Superior temporal gyrus (tissue), 1 donor: ENCODE measurements around the gene BGN.

Experiments used
- DNase-seq: peaks from one replicate; pipeline ENCODE4 v3.0.0-alpha.2; 2016; ENCODE audit errors: extremely low spot score

Gene BGN

DNA sequence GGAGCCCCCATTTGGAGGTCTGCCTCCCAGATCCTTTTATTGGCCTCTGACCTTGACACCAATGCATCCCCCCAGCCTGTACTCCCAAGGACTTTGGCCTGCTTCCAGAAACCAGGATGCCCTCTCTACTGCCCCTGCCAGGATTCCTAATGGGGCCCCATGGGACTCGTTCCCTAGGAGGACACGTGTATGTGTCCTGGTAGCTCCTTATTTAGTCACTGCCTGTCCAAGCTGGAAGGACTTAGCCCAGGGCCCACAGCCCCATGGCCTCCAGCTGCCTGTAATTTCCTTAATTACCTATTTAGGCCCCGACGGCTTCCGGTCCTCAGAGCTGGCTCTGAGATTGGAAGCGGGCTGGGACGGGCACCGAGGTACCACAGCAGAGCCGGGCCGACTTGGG is 32.0 kb downstream of the BGN start:
- DNase-seq = no peak

DNA sequence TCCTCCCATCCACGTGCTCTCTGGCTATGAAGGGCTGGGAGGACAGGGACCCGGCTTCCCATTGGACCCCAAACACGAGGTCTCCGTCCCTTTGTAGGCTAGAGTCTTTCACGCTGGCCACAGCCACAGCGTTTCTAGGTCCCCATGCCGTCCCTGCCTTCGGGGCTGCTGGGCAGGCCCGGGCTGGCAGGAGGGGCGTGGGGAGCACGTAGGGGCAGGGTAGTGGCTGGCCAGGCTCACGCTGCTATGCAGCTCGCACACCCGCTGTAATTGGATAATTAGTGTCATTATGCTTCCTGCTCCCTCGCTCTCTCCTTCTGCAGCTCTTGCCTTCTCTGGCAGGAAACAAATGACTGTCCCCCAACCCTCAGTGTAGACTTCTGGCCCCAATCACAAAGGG is 32.4 kb downstream of the BGN start:
- DNase-seq = no peak

DNA sequence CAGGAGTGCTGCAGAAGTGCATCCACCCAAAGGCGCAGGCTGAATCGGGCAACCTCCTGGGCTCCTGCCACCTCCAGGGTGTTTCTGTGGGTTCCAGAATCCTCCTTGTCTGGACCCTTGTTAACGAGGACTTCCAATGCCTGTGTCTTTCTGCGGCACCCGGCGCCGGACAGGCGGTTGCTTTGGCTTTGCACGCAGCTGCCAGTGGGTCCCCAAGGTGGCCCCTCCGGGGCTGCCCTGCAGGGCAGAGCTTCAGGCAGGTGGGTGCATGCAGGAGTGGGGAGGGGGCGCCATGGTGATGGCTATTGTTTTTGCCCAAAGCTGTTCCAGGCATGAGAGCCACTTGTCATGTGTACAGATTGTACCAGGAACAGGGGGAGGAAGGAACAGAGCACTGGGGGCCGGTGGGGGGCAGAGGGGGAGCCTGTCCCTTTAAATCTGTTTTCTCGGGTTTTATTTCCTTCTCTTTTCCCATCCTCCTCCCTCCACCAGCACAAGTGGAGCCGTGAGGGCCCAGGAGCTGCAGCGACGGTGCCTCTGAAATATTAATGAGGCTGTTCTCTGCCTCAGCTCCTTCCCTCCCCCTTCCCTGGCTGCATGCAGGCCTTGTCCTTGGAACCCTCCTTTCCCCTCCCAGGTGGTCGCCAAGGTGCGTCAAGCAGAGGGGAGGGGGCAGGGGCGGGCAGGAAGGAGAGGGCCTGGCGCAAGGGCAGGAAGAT is 35.8 kb downstream of the BGN start:
- no peak for DNase-seq

DNA sequence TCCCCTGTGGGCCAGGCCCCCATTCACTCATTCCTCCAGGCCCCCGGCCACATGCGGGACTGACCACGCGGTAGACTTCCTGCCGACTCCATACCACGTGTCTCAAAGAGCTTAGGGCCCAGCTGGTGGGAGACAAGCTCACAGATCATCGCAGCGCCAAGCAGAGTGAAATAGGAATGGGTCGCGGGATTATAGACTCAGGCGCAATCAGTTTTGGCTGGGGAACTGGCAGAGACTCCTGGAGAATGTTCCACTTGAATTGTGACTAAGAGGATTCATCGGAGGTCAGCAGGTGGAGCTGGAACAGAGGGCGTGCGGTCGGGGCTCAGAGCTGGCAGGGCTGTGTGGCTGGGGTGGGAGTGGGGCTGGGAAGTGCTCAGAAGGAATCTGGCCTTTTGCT is 38.3 kb downstream of the BGN start:
- DNase-seq = no peak

- no peak for DNase-seq
These were observed 42.3 kb downstream of the BGN start for GRCh38 chrX:153537080-153537479.

GRCh38 chrX:153537526-153538295 is 42.9 kb downstream of the BGN start:
- DNase-seq = no peak

DNA sequence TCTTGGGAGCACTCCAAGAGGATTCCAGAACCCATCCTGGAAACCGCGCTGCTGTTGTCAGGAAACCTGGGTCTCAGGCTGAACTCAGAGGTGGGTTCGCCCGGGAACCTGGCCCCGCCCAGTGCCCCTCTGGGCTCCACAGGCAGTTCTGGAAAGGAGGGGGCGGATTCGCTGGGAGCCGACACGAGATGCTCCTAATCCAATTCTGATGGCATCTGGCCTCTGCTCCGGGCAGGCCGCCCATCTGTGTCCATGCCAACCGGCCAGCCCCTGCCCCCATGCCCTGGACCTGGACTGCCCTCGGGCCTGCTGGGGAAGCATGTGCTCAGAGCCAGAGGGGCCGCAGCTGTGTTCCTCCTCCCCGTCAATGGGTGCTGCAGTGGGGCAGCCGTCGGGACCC is 43.6 kb downstream of the BGN start:
- DNase-seq = no peak

- DNase-seq = peak; percentile 78
These were observed 44.6 kb downstream of the BGN start for GRCh38 chrX:153539171-153539978.

DNA sequence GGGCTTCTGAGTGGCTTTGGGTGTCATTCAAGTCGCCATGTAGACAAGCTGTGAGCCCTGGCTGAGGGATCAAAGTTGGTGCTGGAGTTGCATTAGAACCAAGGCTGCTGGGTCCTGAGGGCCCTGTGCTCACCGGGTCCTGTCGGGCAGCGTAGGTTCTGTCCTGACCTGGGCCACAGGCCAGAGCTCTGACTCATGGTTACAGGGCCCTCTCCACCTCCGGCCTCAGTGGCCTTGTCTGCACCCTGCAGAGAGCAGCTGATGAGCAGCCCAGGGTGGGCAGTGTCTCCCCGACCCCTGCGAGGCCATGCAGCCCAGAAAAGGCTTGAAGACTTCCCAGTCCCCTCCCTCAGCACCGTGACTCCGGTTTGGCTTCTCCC is 45.2 kb downstream of the BGN start:
- DNase-seq = no peak

DNA sequence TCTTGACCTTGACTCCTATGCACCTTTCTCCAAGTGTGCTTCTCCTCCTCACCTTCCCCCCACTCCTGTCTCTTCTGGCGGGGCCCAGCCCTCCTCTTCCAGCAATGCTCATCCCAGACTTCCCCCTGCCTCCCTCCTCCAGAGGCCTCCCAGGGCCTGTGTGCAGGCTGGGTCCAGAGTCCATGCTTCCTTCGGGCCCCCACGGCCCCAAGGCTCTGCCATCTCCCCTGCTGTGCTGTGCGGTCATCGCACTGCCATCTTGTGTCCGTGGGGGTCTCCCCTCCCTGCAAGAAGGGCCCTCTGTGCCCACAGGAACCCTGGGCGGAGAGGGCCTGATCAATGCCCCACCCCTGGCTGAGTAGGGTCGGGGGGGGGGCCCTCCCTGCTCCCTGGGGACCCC is 49.9 kb downstream of the BGN start:
- DNase-seq = no peak

DNA sequence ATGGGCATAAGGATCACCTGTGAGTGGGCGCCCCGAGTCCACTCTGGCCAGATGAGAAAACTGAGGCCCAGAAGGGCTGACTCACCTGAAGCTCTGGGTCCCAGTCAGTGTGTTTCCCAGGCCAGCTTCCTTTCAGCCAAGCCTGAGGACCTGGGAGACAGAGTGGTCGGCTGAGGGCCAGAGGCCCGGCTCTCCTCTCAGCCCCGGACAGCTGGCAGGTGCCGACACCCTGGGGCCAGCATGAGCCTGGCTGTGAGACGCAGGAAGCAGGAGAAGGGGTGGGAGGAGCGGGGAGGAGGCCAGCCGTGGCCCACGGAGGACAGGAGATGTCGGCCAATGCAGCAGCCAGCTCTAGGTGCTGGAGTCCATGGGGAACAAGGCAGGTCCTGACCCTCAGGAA is 51.6 kb downstream of the BGN start:
- no peak for DNase-seq

DNA sequence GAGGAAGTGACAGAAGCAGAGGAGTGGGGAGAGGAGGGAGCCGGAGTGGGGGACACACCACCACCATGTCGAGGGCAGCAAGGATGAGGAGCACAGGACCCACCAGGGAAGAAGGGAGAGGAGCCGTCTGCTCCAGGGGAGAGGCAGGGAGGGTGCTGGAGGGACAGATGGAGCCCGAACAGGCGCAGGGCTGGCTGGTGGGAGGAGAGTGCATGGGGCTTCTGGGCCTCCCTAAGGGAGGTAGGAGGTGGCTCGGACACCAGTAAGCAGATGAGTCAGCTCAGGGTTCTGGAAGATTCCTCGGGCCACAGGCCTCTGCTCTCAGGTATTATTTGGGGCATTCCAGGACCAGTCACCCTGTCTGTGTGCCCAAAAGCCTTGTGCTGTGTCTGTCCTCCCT is 52.4 kb downstream of the BGN start:
- DNase-seq = no peak

DNA sequence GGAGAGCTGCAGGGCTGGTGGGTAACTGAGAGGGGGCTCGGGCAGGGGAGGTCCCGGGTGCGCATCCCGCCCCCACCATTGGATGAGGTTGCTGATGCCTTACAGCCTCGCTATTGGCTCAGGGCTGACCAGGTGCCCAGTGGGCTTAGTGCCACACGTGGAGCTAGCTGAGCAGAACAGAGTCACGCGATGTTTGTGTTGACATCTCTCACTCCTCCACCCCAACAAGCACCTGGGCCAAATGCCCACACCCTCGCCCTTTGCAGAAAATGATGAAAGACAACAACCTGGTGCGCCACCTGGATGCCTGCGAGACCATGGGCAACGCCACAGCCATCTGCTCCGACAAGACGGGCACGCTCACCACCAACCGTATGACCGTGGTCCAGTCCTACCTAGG is 54.5 kb downstream of the BGN start:
- DNase-seq = no peak

DNA sequence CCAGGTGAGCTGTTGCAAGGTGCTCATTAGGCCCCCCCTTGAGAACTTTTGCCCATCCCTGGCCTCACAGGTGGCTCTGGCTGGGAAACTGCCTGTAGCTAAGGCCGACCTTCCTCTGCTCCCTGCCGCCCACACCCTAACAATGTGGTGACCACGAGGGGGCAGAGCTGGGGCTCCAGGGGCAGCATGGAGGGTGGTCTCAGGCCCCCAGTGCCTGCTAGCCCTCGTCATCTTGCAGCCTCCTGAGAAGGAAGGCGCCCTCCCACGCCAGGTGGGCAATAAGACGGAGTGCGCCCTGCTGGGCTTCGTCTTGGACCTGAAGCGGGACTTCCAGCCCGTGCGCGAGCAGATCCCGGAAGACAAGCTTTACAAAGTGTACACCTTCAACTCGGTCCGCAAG is 55.0 kb downstream of the BGN start:
- DNase-seq = no peak

GRCh38 chrX:153551135-153551534 is 56.4 kb downstream of the BGN start:
- no peak for DNase-seq

GRCh38 chrX:153554519-153555167 is 59.9 kb downstream of the BGN start:
- DNase-seq = peak; percentile 90

DNA sequence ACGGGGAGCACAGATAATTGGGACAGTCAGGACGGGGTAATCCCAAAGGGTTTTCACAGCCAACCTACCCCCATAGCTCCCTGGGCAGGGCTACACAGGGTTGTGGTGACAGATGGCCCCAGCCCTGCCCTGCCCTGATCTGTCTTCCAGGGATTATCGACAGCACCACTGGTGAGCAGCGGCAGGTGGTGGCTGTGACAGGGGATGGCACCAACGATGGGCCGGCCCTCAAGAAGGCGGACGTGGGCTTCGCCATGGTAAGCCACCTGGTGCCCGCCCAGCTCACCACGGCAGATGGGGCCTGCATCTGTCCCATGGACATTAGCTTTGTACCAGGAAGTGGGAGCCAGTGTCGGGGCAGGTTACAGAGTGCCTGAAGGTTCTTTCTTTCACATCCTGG is 62.0 kb downstream of the BGN start:
- DNase-seq = no peak

- peak; percentile 28 for DNase-seq
These were observed 63.0 kb downstream of the BGN start for GRCh38 chrX:153557618-153558355.
